K562 (cell line): Measurements from ENCODE around the gene RFX3.

ENCODE experiments used
- CEBPB ChIP-seq: fragments of 450-650 bp; IDR thresholded peaks from 2 replicates; pipeline ENCODE4 v1.6.1; 2016; ENCODE audit warnings: missing genetic modification characterization, missing compliant biosample characterization
- CTCF ChIP-seq, 3 experiments: IDR thresholded peaks in 2 of 3; conservative IDR thresholded peaks in 1 of 3; 2 replicates each; pipeline ENCODE4 v1.5.1; 2011 to 2012; ENCODE audit warnings: low read length in 3 of 3, mild to moderate bottlenecking in 3 of 3, control low read depth in 2 of 3, improper control_type of control experiment in 1 of 3, inconsistent platforms in 1 of 3, low read depth in 1 of 3, mixed read lengths in 1 of 3, moderate library complexity in 1 of 3; ENCODE audit not compliant: insufficient read depth in 2 of 3
- ELF1 ChIP-seq: fragments of 200-800 bp; sonication (Bioruptor generic); IDR thresholded peaks from 2 replicates; pipeline ENCODE4 v1.6.1; 2016; ENCODE audit warnings: missing genetic modification characterization, missing compliant biosample characterization
- JUNB ChIP-seq: fragments of 450-650 bp; formaldehyde crosslinking; conservative IDR thresholded peaks from 2 replicates; pipeline ENCODE4 v1.4.0; 2020; ENCODE audit warnings: mild to moderate bottlenecking
- KLF16 ChIP-seq: IDR thresholded peaks from 2 replicates; pipeline ENCODE4 v1.6.1; 2016; ENCODE audit warnings: antibody characterized with exemption
- POLR2G ChIP-seq: fragments of 200-400 bp; formaldehyde crosslinking; IDR thresholded peaks from 2 replicates; pipeline ENCODE4 v1.6.1; 2017; ENCODE audit warnings: low read depth, mild to moderate bottlenecking, antibody characterized with exemption, low read length, moderate library complexity
- PTBP1 ChIP-seq: fragments of 200-400 bp; formaldehyde crosslinking; IDR thresholded peaks from 2 replicates; pipeline ENCODE4 v1.6.1; 2017; ENCODE audit warnings: low read depth, low read length
- ZBTB12 ChIP-seq: fragments of 250-450 bp; sonication (Bioruptor Pico); IDR thresholded peaks from 2 replicates; pipeline ENCODE4 v1.4.0; 2020
- ZNF232 ChIP-seq: sonication (generic); formaldehyde crosslinking; IDR thresholded peaks from 2 replicates; pipeline ENCODE4 v1.8.0; 2022; ENCODE audit warnings: mild to moderate bottlenecking, missing genetic modification reagents
- ZNF785 ChIP-seq: fragments of 250-450 bp; sonication (Bioruptor Pico); IDR thresholded peaks from 2 replicates; pipeline ENCODE4 v1.4.0; 2020; ENCODE audit warnings: mild to moderate bottlenecking

GRCh38 chr9:3490957-3491356 is 34.8 kb downstream of the RFX3 start:
- TF ChIP-seq CEBPB (no peak), ELF1 (tag) (no peak), ZNF785 (CRISPR knock-in tag) (no peak), POLR2G (no peak), JUNB (CRISPR knock-in tag) (no peak), KLF16 (no peak), ZBTB12 (CRISPR knock-in tag) (no peak), ZNF232 (CRISPR knock-in tag) (no peak), CTCF (IDR thresholded peaks at IDR 0.05 in 2 of 3, conservative IDR thresholded peaks at IDR 0.05 in 1 of 3; ENCODE audit: insufficient read depth in 2 of 3, low read depth in 1 of 3, low read length in 3 of 3) (no peak), PTBP1 (no peak)
